HepG2 (cell line): ENCODE results near the gene OPRL1. TPM values are rescaled to one million over a fixed set of nuclear protein-coding genes. Genes with fewer than 3 reads are reported as not detected.

Experiments
- BHLHE40 ChIP-seq: IDR thresholded peaks from 2 replicates; pipeline ENCODE4 v1.6.1; 2011; ENCODE audit warnings: low read length, improper control_type of control experiment
- GFI1 ChIP-seq: sonication (generic); formaldehyde crosslinking; IDR thresholded peaks from 2 replicates; pipeline ENCODE4 v1.5.0; 2020; ENCODE audit warnings: missing genetic modification reagents, mild to moderate bottlenecking, borderline replicate concordance
- NBN ChIP-seq: fragments of 450-650 bp; conservative IDR thresholded peaks from 2 replicates; pipeline ENCODE4 v1.6.1; 2017
- SNAI1 ChIP-seq: sonication (generic); formaldehyde crosslinking; IDR thresholded peaks from 2 replicates; pipeline ENCODE4 v1.5.0; 2020; ENCODE audit warnings: mild to moderate bottlenecking, missing genetic modification reagents, borderline replicate concordance
- TAF1 ChIP-seq: sonication (generic); formaldehyde crosslinking; IDR thresholded peaks from 2 replicates; pipeline ENCODE4 v1.4.0; 2020; ENCODE audit warnings: missing genetic modification reagents
- TEAD2 ChIP-seq: sonication (generic); formaldehyde crosslinking; IDR thresholded peaks from 2 replicates; pipeline ENCODE4 v1.9.0; 2021; ENCODE audit warnings: missing genetic modification reagents
- TMF1 ChIP-seq: sonication (generic); formaldehyde crosslinking; IDR thresholded peaks from 2 replicates; pipeline ENCODE4 v1.8.1; 2022; ENCODE audit warnings: low read depth, missing genetic modification reagents
- TOE1 ChIP-seq: sonication (generic); formaldehyde crosslinking; IDR thresholded peaks from 2 replicates; pipeline ENCODE4 v1.4.0; 2020; ENCODE audit warnings: mild to moderate bottlenecking, missing genetic modification reagents
- ZFP90 ChIP-seq: sonication (generic); formaldehyde crosslinking; IDR thresholded peaks from 2 replicates; pipeline ENCODE4 v1.8.0; 2022; ENCODE audit warnings: missing genetic modification reagents, mild to moderate bottlenecking, inconsistent platforms, borderline replicate concordance
- ZNF207 ChIP-seq: fragments of 450-650 bp; IDR thresholded peaks from 2 replicates; pipeline ENCODE4 v1.6.1; 2016; ENCODE audit warnings: antibody characterized with exemption, borderline replicate concordance
- ZNF589 ChIP-seq: sonication (generic); formaldehyde crosslinking; conservative IDR thresholded peaks from 2 replicates; pipeline ENCODE4 v1.8.0; 2022; ENCODE audit warnings: mild to moderate bottlenecking, moderate library complexity, missing genetic modification reagents
- ZNF746 ChIP-seq: sonication (generic); formaldehyde crosslinking; IDR thresholded peaks from 2 replicates; pipeline ENCODE4 v1.8.0; 2022; ENCODE audit warnings: mild to moderate bottlenecking, missing genetic modification reagents
- ZSCAN21 ChIP-seq: sonication (generic); formaldehyde crosslinking; IDR thresholded peaks from 2 replicates; pipeline ENCODE4 v1.8.0; 2022; ENCODE audit warnings: mild to moderate bottlenecking, missing genetic modification reagents, moderate library complexity, borderline replicate concordance
- ZSCAN31 ChIP-seq: sonication (generic); formaldehyde crosslinking; IDR thresholded peaks from 2 replicates; pipeline ENCODE4 v1.5.0; 2020; ENCODE audit warnings: low read depth, mild to moderate bottlenecking, missing genetic modification reagents
- polyA plus RNA-seq, 8 experiments: library from polyadenylated mRNA; depleted of rRNA in 3 of 8; stranded (reverse) in 7 of 8; unstranded in 1 of 8; fragments of >200 nt; fragmentation: Illumina TruSeq in 4 of 8; extraction: Trizol in 4 of 8; gene quantifications; 2 replicates each; pipeline versions ENCODE4 v1.2.1 to v1.2.3, GENCODE V29; 2011 to 2016; ENCODE audit warnings: low read depth in 4 of 8, missing spikeins in 1 of 8, mixed read lengths in 1 of 8; ENCODE audit not compliant: insufficient read depth in 1 of 8
- total RNA-seq, 5 experiments: library from RNA; depleted of rRNA; stranded (reverse); fragments of >200 nt; fragmentation: Illumina TruSeq; extraction: Trizol; gene quantifications; 2 replicates each; pipeline ENCODE4 v1.2.3, GENCODE V29; 2016; ENCODE audit warnings: low read depth in 1 of 5
- TF ChIP-seq, protein P1 (sequence below): sonication (generic); formaldehyde crosslinking; IDR thresholded peaks from 2 replicates; pipeline ENCODE4 v1.8.0; 2022; ENCODE audit warnings: mild to moderate bottlenecking, missing genetic modification reagents, moderate library complexity
- TF ChIP-seq, protein P2 (sequence below): IDR thresholded peaks from 2 replicates; pipeline ENCODE4 v1.6.1; 2016
- TF ChIP-seq, protein P3 (sequence below): sonication (generic); formaldehyde crosslinking; conservative IDR thresholded peaks from 2 replicates; pipeline ENCODE4 v1.4.0; 2020; ENCODE audit warnings: missing genetic modification reagents
- TF ChIP-seq, protein P4 (sequence below), 2 experiments: IDR thresholded peaks; 2 replicates each; pipeline ENCODE4 v1.6.1; 2011 to 2012; ENCODE audit warnings: low read length in 2 of 2, borderline replicate concordance in 1 of 2, low read depth in 1 of 2, mild to moderate bottlenecking in 1 of 2, moderate library complexity in 1 of 2
- TF ChIP-seq, protein P5 (sequence below): IDR thresholded peaks from 2 replicates; pipeline ENCODE4 v1.6.1; 2012; ENCODE audit warnings: low read depth, low read length, improper control_type of control experiment

The OPRL1 gene
- total and polyA plus RNA-seq, 2 of the 13 experiments (the other 11 are each of a cell fraction or from before 2014, with no cell fraction given), result 0.35 to 0.71 TPM

DNA sequence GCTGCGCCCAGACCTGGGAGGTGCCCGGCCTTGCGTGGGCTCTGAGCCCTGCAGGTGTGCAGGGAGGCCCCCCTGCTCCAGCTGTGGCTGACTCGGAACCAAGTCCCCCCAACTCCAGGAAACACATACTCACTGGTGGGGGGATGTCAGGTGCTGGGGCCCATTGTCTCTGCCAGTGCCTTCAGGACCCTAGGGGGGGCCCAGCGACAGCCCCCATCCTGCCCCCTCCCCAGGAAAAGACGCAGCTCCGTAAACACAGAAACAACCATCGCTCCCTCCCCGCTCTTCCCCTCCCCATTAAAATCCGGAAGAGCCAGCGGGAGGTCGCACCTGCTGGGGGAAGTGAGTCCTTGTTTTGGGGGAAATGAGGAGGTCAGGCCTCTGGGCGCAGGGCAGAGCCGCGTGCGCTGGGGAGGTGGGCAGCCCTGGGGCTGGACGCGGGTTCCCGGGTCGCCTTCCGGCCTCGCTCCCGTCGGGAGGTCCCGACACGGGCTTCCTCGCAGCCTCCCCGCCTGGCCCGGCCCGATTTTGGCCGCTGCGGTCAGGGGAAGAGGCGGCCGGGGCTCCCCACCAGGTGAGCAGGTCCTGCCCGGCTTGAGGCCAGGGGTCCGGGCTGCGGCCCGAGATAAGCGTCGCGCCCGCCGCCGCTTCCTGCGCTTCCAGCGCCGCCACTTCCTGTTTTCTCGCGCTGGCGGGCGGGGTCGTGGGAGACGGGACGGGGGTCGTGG is 37.7 kb upstream of the OPRL1 start (continued):
- TF ChIP-seq ZNF589 (CRISPR knock-in tag) (0 out of 2 replicates have a peak, but pooled peaks have one; percentile 32), NBN (no peak), ZSCAN21 (peak; percentile 47), BHLHE40 (no peak), GFI1 (CRISPR knock-in tag) (no peak), ZSCAN31 (peak; percentile 95), ZNF207 (no peak), TAF1 (CRISPR knock-in tag) (peak; percentile 73; the same call in 1 of the 2 replicates), TEAD2 (CRISPR knock-in tag) (no peak), TMF1 (CRISPR knock-in tag) (no peak), TOE1 (CRISPR knock-in tag) (no peak), SNAI1 (peak; percentile 45; the same call in 1 of the 2 replicates), ZNF746 (CRISPR knock-in tag) (no peak; the same call in 1 of the 2 replicates), ZFP90 (no peak; the same call in 1 of the 2 replicates)
- TF ChIP-seq, protein P1, sequence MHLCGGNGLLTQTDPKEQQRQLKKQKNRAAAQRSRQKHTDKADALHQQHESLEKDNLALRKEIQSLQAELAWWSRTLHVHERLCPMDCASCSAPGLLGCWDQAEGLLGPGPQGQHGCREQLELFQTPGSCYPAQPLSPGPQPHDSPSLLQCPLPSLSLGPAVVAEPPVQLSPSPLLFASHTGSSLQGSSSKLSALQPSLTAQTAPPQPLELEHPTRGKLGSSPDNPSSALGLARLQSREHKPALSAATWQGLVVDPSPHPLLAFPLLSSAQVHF (CRISPR knock-in tag), result peak; percentile 62; the same call in 1 of the 2 replicates
- TF ChIP-seq, protein P2, sequence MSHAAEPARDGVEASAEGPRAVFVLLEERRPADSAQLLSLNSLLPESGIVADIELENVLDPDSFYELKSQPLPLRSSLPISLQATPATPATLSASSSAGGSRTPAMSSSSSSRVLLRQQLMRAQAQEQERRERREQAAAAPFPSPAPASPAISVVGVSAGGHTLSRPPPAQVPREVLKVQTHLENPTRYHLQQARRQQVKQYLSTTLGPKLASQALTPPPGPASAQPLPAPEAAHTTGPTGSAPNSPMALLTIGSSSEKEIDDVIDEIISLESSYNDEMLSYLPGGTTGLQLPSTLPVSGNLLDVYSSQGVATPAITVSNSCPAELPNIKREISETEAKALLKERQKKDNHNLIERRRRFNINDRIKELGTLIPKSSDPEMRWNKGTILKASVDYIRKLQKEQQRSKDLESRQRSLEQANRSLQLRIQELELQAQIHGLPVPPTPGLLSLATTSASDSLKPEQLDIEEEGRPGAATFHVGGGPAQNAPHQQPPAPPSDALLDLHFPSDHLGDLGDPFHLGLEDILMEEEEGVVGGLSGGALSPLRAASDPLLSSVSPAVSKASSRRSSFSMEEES (CRISPR knock-in tag), result peak; percentile 32; the same call in 1 of the 2 replicates
- TF ChIP-seq, protein P3, sequence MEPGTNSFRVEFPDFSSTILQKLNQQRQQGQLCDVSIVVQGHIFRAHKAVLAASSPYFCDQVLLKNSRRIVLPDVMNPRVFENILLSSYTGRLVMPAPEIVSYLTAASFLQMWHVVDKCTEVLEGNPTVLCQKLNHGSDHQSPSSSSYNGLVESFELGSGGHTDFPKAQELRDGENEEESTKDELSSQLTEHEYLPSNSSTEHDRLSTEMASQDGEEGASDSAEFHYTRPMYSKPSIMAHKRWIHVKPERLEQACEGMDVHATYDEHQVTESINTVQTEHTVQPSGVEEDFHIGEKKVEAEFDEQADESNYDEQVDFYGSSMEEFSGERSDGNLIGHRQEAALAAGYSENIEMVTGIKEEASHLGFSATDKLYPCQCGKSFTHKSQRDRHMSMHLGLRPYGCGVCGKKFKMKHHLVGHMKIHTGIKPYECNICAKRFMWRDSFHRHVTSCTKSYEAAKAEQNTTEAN (CRISPR knock-in tag), result peak; percentile 80
- TF ChIP-seq, protein P4, sequence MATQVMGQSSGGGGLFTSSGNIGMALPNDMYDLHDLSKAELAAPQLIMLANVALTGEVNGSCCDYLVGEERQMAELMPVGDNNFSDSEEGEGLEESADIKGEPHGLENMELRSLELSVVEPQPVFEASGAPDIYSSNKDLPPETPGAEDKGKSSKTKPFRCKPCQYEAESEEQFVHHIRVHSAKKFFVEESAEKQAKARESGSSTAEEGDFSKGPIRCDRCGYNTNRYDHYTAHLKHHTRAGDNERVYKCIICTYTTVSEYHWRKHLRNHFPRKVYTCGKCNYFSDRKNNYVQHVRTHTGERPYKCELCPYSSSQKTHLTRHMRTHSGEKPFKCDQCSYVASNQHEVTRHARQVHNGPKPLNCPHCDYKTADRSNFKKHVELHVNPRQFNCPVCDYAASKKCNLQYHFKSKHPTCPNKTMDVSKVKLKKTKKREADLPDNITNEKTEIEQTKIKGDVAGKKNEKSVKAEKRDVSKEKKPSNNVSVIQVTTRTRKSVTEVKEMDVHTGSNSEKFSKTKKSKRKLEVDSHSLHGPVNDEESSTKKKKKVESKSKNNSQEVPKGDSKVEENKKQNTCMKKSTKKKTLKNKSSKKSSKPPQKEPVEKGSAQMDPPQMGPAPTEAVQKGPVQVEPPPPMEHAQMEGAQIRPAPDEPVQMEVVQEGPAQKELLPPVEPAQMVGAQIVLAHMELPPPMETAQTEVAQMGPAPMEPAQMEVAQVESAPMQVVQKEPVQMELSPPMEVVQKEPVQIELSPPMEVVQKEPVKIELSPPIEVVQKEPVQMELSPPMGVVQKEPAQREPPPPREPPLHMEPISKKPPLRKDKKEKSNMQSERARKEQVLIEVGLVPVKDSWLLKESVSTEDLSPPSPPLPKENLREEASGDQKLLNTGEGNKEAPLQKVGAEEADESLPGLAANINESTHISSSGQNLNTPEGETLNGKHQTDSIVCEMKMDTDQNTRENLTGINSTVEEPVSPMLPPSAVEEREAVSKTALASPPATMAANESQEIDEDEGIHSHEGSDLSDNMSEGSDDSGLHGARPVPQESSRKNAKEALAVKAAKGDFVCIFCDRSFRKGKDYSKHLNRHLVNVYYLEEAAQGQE (IDR thresholded peaks at IDR 0.05; ENCODE audit: borderline replicate concordance in 1 of 2, low read depth in 1 of 2, low read length in 2 of 2), result no peak
- TF ChIP-seq, protein P5, sequence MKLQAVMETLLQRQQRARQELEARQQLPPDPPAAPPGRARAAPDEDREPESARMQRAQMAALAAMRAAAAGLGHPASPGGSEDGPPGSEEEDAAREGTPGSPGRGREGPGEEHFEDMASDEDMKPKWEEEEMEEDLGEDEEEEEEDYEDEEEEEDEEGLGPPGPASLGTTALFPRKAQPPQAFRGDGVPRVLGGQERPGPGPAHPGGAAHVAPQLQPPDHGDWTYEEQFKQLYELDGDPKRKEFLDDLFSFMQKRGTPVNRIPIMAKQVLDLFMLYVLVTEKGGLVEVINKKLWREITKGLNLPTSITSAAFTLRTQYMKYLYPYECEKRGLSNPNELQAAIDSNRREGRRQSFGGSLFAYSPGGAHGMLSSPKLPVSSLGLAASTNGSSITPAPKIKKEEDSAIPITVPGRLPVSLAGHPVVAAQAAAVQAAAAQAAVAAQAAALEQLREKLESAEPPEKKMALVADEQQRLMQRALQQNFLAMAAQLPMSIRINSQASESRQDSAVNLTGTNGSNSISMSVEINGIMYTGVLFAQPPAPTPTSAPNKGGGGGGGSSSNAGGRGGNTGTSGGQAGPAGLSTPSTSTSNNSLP, result no peak
